HEK293T (cell line): ENCODE results near the gene EXOSC1.
"Not testable (repeated sequence)": the region's sequence is repeated elsewhere in the genome, so short reads cannot be mapped to it uniquely, and the experiment has no call there.

Source experiments
- CTCF ChIA-PET: fragments of 350-600 bp; formaldehyde crosslinking; extraction: SDS; loops from one replicate; lab custom pipeline; 2021; ENCODE audit warnings: antibody characterized with exemption, inconsistent platforms; lab: Yijun Ruan, JAX
- POLR2A ChIA-PET: fragments of 350-600 bp; formaldehyde crosslinking; extraction: SDS; loops from one replicate; lab custom pipeline; 2020; ENCODE audit warnings: antibody characterized with exemption, inconsistent platforms; lab: Yijun Ruan, JAX
- DNase-seq: peaks from one replicate; pipeline ENCODE4 v3.0.0; 2012; ENCODE audit warnings: mixed read lengths; ENCODE audit errors: extremely low spot score
- ARNT ChIP-seq: fragments of 450-650 bp; IDR thresholded peaks from 2 replicates; pipeline ENCODE4 v1.6.1; 2017; ENCODE audit warnings: mild to moderate bottlenecking
- BHLHE40 ChIP-seq: fragments of 450-650 bp; IDR thresholded peaks from 2 replicates; pipeline ENCODE4 v1.6.1; 2016; ENCODE audit warnings: mild to moderate bottlenecking, moderate library complexity, borderline replicate concordance
- CTBP1 ChIP-seq: fragments of 450-650 bp; IDR thresholded peaks from 2 replicates; pipeline ENCODE4 v1.6.1; 2016; ENCODE audit warnings: borderline replicate concordance
- ELF4 ChIP-seq: fragments of 450-650 bp; IDR thresholded peaks from 2 replicates; pipeline ENCODE4 v1.6.1; 2017; ENCODE audit warnings: antibody characterized with exemption
- FOXA1 ChIP-seq: fragments of 450-650 bp; IDR thresholded peaks from 2 replicates; pipeline ENCODE4 v1.6.1; 2016; ENCODE audit warnings: mild to moderate bottlenecking
- FOXK2 ChIP-seq: fragments of 450-650 bp; IDR thresholded peaks from 2 replicates; pipeline ENCODE4 v1.6.1; 2016; ENCODE audit warnings: mild to moderate bottlenecking
- FOXM1 ChIP-seq: fragments of 450-650 bp; IDR thresholded peaks from 2 replicates; pipeline ENCODE4 v1.6.1; 2017; ENCODE audit warnings: mild to moderate bottlenecking, borderline replicate concordance
- HDGF ChIP-seq: fragments of 450-650 bp; IDR thresholded peaks from 2 replicates; pipeline ENCODE4 v1.6.1; 2017; ENCODE audit warnings: antibody characterized with exemption, borderline replicate concordance
- L3MBTL2 ChIP-seq: fragments of 450-650 bp; conservative IDR thresholded peaks from 2 replicates; pipeline ENCODE4 v1.6.1; 2016; ENCODE audit warnings: mild to moderate bottlenecking
- LEF1 ChIP-seq: fragments of 450-650 bp; IDR thresholded peaks from 2 replicates; pipeline ENCODE4 v1.6.1; 2017; ENCODE audit warnings: mild to moderate bottlenecking, borderline replicate concordance
- NFRKB ChIP-seq: fragments of 450-650 bp; IDR thresholded peaks from 2 replicates; pipeline ENCODE4 v1.6.1; 2016; ENCODE audit warnings: mild to moderate bottlenecking, moderate library complexity
- SP1 ChIP-seq: fragments of 450-650 bp; IDR thresholded peaks from 2 replicates; pipeline ENCODE4 v1.6.1; 2017
- SUZ12 ChIP-seq: fragments of 450-650 bp; IDR thresholded peaks from 2 replicates; pipeline ENCODE4 v1.6.1; 2016; ENCODE audit warnings: mild to moderate bottlenecking
- TARDBP ChIP-seq: fragments of 450-650 bp; IDR thresholded peaks from 2 replicates; pipeline ENCODE4 v1.6.1; 2016
- ZNF384 ChIP-seq: fragments of 450-650 bp; IDR thresholded peaks from 2 replicates; pipeline ENCODE4 v1.6.1; 2016
- TF ChIP-seq, protein P1 (sequence below): fragments of 450-650 bp; IDR thresholded peaks from 2 replicates; pipeline ENCODE4 v1.6.1; 2016

The EXOSC1 gene

DNA sequence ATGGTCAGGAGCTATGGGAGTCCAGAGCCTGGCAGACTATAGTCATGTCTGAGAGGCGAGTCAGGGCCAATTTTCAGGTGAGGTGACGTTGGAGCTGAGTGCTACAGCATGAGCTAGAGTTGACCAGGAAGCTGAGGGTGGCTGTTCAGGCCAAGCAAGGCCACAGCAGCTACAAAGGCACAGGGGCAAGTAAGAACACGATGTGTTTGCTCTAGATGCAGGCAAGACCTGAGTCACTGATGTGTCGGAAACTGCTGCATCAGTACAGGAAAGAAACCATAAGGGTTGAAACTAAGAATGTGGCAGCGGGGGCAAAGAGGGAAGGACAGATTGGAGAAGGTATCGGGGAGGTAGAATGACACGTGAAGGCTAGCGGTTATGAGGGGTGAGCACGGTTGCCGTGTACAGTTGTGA, 32.9 kb downstream of the EXOSC1 start:
- DNase-seq = no peak
- ChIA-PET CTCF (interaction anchor here (0.6 kb wide), 1 partner anchor 158 kb away, joined by 3 read pairs; no protein-coding TSS in a partner anchor), POLR2A (no interaction called here)
- TF ChIP-seq L3MBTL2 = no peak
- no peak for TF ChIP-seq LEF1
- TF ChIP-seq SUZ12 = no peak
- TF ChIP-seq HDGF = no peak
- TF ChIP-seq, protein P1, sequence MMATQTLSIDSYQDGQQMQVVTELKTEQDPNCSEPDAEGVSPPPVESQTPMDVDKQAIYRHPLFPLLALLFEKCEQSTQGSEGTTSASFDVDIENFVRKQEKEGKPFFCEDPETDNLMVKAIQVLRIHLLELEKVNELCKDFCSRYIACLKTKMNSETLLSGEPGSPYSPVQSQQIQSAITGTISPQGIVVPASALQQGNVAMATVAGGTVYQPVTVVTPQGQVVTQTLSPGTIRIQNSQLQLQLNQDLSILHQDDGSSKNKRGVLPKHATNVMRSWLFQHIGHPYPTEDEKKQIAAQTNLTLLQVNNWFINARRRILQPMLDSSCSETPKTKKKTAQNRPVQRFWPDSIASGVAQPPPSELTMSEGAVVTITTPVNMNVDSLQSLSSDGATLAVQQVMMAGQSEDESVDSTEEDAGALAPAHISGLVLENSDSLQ = no peak
- no peak for TF ChIP-seq CTBP1
- TF ChIP-seq ARNT = no peak

GRCh38 chr10:97411406-97411805, 34.4 kb downstream of the EXOSC1 start:
- DNase-seq = no peak
- CTCF ChIA-PET = interaction anchor here (0.7 kb wide), 1 partner anchor 142 kb away, joined by 3 read pairs; no protein-coding TSS in a partner anchor
- TF ChIP-seq SUZ12 (no peak), HDGF (no peak), CTBP1 (no peak), ARNT (no peak), TARDBP (no peak), FOXA1 (no peak), FOXM1 (no peak)
- POLR2A ChIA-PET = interaction anchor here (1.0 kb wide), 1 partner anchor 22 kb away, joined by 3 read pairs; no protein-coding TSS in a partner anchor

DNA sequence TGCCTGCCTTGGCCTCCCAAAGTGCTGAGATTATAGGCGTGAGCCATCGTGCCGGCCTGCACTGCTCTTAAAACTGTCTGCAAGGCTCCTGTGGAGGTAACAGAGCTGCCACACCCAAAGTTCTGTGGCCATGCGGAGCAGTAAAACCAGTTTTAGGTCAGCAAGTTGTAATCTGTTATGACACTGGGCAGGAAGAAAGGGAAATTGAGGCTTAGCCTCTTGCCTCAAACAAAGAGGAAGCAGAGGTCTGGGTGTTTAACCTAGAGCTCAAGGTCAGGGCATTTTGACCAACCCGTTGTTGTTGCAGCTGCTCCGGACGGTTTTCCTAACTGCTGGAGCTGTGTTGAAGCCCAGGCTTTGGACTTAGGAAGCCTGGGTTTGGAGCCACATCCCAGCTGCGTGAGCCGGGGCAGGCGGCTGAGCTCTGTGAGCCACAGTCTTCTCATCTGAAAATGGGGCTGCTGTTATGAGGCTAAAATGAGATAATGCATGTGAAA, 37.3 kb downstream of the EXOSC1 start:
- POLR2A ChIA-PET = interaction anchor here (0.5 kb wide), 1 partner anchor 1321 kb away, joined by 3 read pairs; no protein-coding TSS in a partner anchor
- no peak for TF ChIP-seq ELF4
- no peak for TF ChIP-seq BHLHE40
- TF ChIP-seq SP1 = no peak
- TF ChIP-seq ARNT = no peak
- no peak for DNase-seq
- CTCF ChIA-PET = interaction anchor here (0.6 kb wide), 1 partner anchor 130 kb away, joined by 8 read pairs; no protein-coding TSS in a partner anchor

- DNase-seq = no peak
- ChIA-PET POLR2A (no interaction called here), CTCF (interaction anchor here (0.7 kb wide), 1 partner anchor 13 kb away, joined by 3 read pairs; no protein-coding TSS in a partner anchor)
- no peak for TF ChIP-seq ZNF384
- TF ChIP-seq L3MBTL2 = no peak
- no peak for TF ChIP-seq SP1
- TF ChIP-seq TARDBP = no peak
- no peak for TF ChIP-seq NFRKB
- no peak for TF ChIP-seq ARNT
- TF ChIP-seq ELF4 = no peak
- no peak for TF ChIP-seq FOXM1
- no peak for TF ChIP-seq SUZ12
Measured at GRCh38 chr10:97407952-97408248, 37.9 kb downstream of the EXOSC1 start.

DNA sequence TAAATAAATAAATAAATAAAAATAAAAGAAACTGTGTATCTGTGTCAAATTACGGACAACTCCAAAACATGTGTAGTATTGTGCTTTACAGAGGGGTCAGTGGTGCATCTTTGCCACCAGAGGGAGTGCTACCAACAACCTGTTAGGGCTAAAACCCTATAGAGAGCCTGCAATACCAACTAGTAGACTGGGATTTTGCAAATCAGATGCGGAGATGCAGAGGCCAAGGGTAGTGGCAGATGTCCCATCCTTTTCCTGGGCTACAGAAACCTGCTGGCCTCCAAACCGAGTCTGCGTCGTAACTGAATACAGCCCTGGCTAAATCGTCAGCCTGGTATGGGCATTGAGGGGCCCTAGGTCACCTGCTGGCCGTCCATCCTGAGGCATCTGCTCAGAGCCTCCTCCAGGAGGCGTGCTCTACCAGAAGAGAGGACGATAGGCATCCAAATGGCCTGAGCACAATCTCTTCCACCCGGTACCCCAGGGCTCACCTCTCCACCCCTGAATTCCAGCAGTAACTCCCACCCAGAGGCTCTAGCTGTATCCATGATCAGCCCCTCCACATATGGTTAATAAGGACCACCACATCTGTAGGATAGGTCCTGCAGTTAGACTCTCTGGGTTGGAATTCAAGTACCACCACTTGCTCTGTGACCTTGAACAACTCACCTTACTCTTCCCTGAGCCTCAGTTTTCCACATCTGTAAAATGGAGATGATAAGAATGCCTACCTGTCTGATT, 38.4 kb downstream of the EXOSC1 start:
- peak; percentile 85 for DNase-seq
- TF ChIP-seq ZNF384 (no peak), L3MBTL2 (no peak), ELF4 (no peak), CTBP1 (no peak; the same call in 1 of the 2 replicates), FOXM1 (no peak), BHLHE40 (no peak), ARNT (no peak), HDGF (no peak), LEF1 (no peak), NFRKB (no peak), SP1 (no peak), SUZ12 (no peak)
- TF ChIP-seq, protein P1 = no peak
- CTCF ChIA-PET = interaction anchor here (0.7 to 1.4 kb wide), 5 partner anchors 14 to 27 kb away, joined by 3 to 8 read pairs (median 4); no protein-coding TSS in a partner anchor
- POLR2A ChIA-PET = interaction anchor here (1.0 kb wide), 1 partner anchor 27 kb away, joined by 6 read pairs; no protein-coding TSS in a partner anchor

DNA sequence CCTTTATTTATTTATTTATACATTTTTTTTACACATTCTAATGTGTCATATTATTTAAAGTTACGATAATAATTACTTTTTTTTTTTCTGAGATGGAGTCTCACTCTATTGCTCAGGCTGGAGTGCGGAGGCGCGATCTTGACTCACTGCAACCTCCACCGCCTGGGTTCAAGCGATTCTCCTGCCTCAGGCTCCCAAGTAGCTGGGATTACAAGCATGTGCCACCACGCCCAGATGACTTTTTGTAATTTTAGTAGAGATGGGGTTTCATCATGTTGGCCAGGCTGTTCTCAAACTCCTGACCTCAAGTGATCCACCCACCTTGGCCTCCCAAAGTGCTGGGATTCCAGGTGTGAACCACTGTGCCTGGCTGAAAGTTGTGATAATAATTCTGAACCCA, 39.3 kb downstream of the EXOSC1 start:
- DNase-seq = not testable (repeated sequence)
- CTCF ChIA-PET = interaction anchor here (0.6 to 1.4 kb wide), 5 partner anchors 15 to 194 kb away, joined by 3 to 8 read pairs (median 5); no protein-coding TSS in a partner anchor
- POLR2A ChIA-PET = interaction anchor here (1.0 kb wide), 1 partner anchor 28 kb away, joined by 6 read pairs; no protein-coding TSS in a partner anchor

- TF ChIP-seq TARDBP (no peak), FOXK2 (no peak), ARNT (no peak)
- ChIA-PET POLR2A (no interaction called here), CTCF (interaction anchor here (0.6 to 1.4 kb wide), 3 partner anchors 15 to 195 kb away, joined by 5 to 8 read pairs (median 6); no protein-coding TSS in a partner anchor)
- DNase-seq = no peak
Measured at GRCh38 chr10:97406064-97406463, 39.7 kb downstream of the EXOSC1 start.
